Measurements from ENCODE around the gene CCDC122.

Gene CCDC122

DNA sequence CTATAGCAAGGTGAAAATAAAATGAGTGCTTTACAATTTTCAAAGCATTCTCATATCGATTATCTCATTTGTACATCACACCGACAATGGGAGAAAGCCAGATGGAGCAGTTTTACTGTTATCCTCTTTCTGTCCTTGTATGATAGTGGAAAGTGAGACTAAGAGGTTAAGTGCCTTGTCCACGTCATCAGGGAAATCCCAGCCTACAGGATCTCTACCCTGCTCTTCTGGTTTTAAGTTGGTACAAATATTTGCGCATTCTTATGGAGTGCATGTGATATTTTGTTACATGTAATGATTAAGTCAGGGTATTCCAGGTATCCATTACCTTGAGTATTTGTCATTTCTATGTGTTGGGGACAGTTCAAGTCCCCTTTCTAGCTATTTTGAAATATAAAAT, 80.3 kb downstream of the CCDC122 start:
- DNase-seq = no peak

DNA sequence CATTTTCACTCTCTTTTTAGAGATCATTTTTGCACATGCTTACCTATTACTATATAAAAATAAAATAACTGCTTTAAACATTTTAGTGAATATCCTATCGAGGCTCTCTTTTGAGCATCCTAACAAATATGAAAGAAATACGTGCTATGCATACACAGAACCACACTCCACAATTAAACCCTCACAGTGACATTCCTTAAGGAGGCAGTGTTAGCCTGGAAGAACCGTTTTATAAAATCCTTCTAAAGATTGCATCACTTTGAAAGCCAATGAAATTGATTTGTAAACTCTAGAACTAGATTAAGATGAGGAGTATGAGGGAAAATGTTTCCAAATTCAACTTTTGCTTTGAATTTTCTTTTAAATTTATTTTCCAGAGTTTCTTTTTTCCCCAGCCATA, 81.7 kb downstream of the CCDC122 start:
- no peak for DNase-seq

DNA sequence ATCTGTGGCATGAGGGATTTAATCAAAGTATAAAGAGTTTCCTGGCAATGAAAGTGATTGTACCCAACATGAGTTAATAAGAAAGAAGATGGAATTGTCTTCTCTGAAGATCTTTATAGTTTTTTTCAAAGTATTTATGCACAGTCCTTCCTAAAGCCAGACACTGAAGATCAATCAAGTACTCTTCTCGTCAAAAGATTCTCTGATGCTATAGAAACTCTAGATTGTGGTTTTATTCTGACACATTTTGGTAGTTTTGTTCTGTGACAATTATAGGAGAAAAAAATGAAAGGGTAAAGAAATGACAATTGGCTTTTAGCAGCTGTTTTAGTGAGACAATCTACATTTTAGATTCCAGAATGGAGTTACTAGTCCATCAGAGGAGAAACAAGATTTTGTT, 82.4 kb downstream of the CCDC122 start:
- DNase-seq = no peak

DNA sequence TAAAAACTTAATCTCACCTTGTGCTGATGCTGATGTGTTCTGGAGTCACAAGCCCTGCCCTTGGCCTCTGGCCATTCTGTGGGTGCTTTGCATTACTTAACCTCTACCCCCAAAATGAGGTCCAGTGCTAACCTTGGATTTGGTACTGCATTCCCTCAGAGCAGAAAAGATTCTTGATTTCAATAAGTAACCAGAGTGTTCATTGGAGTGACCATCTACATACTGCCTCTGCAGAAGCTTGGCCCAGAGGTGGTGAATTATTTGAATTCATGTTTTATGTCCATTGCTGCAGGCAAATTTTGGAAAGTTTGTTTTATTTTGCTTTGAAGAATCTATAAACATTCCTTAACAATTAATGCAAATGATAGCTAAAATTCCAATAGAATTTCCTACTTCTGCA, 85.1 kb downstream of the CCDC122 start:
- DNase-seq = no peak

DNA sequence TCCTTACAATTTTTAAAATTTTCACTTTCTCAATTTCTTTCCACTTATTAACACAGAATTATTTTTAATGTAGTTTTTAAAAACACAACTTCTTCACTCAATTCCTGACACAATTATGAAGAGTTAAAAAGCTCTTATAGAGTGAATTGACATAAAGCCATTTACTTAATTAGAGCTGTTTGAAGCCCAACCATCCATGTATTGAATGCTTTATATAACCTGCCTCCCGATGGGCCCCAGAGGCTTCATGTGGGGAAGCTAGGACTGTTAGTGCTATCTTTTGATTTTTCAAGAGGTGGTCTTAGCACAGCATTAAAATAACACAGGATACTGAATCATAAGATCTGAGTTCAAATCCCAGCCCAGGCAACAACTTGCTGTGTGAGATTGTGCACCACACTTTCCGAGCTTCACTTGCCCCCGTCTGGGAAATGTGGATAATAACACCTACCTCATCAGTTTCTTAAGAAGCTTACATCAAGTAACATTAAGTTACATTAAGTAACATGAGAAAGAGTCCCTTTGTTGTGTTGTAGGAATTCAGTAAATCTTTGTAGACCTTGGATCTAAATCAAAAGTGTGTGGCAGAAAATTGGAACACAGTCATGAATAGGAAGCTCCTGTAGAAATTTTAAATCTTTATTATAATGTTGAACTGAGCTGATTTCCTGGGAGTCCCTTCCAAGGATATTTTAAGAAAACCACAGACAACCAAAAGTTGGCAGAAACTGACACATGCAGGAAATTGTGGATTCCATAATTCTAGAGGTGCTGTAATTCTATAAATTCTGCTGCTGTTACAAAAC, 87.3 kb downstream of the CCDC122 start:
- DNase-seq = no peak

DNA sequence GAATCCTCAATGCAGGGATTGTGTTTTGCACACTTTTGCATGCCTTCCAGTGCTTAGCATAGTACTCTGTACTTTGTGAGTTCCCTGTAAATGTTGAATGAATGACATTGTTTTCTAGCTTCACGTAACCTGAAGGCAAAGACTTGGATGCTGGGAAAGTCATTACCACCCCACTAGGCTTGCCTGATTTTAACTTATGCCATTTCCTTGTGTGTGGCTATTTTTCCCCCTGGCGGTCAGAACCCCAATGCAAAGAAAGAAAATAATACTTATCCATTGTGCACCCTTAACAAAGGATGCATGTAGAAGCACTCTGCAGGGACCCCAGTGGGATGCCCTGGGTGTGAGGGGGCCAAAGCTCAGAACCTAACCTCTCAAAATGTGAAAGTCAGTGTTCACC, 91.5 kb downstream of the CCDC122 start:
- DNase-seq = no peak

DNA sequence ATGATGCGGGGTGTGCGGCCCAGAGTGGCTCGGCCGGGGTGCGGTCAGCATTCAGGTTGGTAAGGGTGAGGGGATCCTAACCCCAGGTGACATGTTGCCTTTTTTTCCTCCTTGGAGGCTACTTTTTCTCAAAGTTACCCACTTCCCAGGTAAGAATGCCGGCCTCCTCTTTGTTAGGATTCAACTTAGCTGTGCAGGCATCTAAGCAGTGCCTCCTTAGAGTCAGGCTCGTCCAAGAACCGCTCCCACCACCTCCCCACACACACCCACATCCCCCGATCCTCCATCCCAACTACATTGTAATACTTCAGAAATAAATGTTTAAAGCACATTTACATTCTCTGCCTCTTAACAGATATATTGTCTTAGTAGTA, 92.0 kb downstream of the CCDC122 start:
- no peak for DNase-seq

DNA sequence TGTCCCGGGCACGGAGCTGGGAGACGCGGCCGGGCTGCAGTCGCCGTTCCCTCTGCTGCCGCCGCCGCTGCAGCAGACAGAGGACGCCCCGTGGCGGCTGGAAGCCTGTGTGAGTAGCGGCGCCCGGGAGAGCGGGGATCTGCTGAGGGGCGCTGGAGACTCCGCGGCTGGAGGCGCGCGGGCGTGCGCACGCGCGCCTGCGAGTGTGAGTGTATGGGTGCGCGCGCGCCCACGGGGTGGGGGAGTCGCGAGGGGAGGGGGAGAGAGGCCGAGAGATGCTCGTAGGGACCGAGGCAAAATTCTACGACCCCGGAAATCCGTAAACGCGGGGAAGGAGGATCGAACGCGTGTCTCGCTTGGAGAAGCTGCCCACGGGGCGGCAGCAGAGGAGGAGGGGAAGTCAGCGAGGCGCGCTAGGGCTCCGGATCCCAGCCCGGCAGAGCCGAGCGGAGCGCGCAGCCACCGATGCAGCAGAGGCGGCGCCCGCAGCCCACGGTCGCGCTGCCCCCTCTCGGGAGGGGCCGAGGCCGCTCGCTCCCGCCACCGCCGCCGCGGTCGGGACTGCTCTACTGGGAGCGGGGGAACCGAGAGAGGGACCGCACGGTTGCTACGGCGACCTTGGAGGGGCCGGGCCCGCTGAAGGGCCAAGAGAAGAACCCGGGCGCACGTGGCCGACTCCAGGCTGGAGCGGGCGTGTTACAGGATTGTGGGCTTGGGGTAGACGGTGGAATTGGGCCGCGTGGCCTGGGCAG, 92.6 kb downstream of the CCDC122 start, which contains the start of gene ENOX1:
Gene ENOX1, minus strand, starts transcription at position 207 of the 752 bp plus-strand sequence.
- DNase-seq = peak; percentile 68

DNA sequence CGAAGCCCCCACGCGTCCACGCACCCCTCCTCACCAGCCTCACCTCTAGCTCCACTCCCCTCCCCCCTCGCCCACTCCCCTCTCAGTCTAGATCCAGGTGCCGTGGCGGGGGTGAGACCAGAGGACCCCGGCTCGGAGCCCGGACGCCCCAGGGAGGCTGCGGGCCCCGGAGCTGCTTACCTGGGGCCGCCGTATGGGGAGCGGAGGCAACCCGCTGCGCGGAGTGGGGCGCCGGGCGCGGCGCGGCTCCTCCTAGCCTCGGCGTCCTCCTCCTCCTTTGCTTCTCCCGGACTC, 93.1 kb downstream of the CCDC122 start:
- DNase-seq = no peak

All from activated CD8-positive, alpha-beta memory T cell treated with anti-CD3 and anti-CD28 coated beads for 24 hours (primary cell).